ENCODE results near the gene SPTBN1. TPM values are rescaled to one million over a fixed set of nuclear protein-coding genes. Genes with fewer than 3 reads are reported as not detected.

SPTBN1 gene
- total and polyA plus RNA-seq, 5 experiments from 2014 or later: 15.9 to 190 (median 80.4) TPM

GRCh38 chr2:54437588-54437987 is 18.5 kb upstream of the SPTBN1 start:
- DNase-seq (no peak), ATAC-seq (no peak)
- H3K27ac Mint-ChIP-seq: no peak overlapping the region
- no peaks in the 10 kb centered on the region for H3K36me3 Mint-ChIP-seq
- POLR2A ChIA-PET: no interaction called here
- H3K4me1 Mint-ChIP-seq: no peaks in the 10 kb centered on the region
- no peaks in the 10 kb centered on the region for H3K9me3 Mint-ChIP-seq
- no peak overlapping the region for H3K4me3 Mint-ChIP-seq
- peaks cover 0 to 4% (median 1%) of the 10 kb centered on the region in 5 donors for H3K27me3 Mint-ChIP-seq

DNA sequence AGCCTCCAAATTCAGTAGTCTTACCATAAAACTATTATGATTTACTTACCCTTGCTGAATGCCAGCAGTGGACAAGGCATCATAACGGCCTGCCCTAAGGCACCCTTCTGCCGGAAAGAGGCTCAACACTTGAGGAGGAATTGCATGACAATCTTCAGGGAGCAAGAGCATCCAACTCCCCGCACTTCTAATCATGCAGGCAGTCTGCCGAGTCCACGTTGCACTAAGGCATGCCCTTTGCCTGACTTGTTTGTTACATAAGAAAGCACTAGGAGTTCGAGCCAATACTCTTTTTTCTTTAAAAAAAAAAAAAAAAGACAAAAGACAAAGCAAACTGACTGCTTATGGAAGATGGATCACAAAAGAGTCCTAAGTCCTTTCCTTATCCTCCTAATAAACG is 17.9 kb upstream of the SPTBN1 start:
- no peak overlapping the region for H3K27ac Mint-ChIP-seq
- POLR2A ChIA-PET: no interaction called here
- H3K4me3 Mint-ChIP-seq: no peak overlapping the region
- no peak for DNase-seq
- no peak for ATAC-seq
- H3K27me3 Mint-ChIP-seq: peaks cover 0 to 4% (median 1%) of the 10 kb centered on the region in 5 donors
- H3K9me3 Mint-ChIP-seq: no peaks in the 10 kb centered on the region
- no peaks in the 10 kb centered on the region for H3K4me1 Mint-ChIP-seq
- H3K36me3 Mint-ChIP-seq: no peaks in the 10 kb centered on the region

DNA sequence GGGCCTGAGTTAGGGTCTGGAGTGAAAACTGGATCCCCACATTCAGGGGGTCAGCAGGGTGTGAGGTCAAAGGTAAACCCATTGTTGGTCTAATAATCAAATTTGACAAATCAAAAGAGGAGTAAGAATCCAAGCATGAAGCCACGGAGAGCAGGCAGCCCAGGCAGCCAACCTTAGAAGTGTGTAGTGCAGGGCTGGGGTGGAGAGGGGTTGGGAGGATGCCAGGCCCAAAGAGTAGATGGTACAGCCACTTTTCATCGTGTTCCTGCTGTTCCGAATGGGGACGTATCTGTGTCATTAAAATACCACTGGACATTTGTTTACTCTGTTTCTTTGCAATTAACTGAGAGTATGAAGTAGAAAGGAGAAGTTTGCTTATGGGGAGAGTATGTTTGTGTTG is 16.5 kb upstream of the SPTBN1 start:
- H3K4me1 Mint-ChIP-seq: no peaks in the 10 kb centered on the region
- H3K27me3 Mint-ChIP-seq: peaks cover 0 to 2% (median 0%) of the 10 kb centered on the region in 5 donors
- H3K9me3 Mint-ChIP-seq: no peaks in the 10 kb centered on the region
- POLR2A ChIA-PET: no interaction called here
- H3K36me3 Mint-ChIP-seq: no peaks in the 10 kb centered on the region
- no peak overlapping the region for H3K27ac Mint-ChIP-seq
- ATAC-seq (no peak), DNase-seq (no peak)
- H3K4me3 Mint-ChIP-seq: no peak overlapping the region

GRCh38 chr2:54440050-54440449 is 16.1 kb upstream of the SPTBN1 start:
- DNase-seq (no peak), ATAC-seq (no peak)
- H3K4me3 Mint-ChIP-seq: no peak overlapping the region
- no peaks in the 10 kb centered on the region for H3K9me3 Mint-ChIP-seq
- no peaks in the 10 kb centered on the region for H3K36me3 Mint-ChIP-seq
- no peaks in the 10 kb centered on the region for H3K4me1 Mint-ChIP-seq
- H3K27ac Mint-ChIP-seq: no peak overlapping the region
- POLR2A ChIA-PET: no interaction called here
- H3K27me3 Mint-ChIP-seq: peaks cover 0 to 4% (median 0%) of the 10 kb centered on the region in 5 donors

DNA sequence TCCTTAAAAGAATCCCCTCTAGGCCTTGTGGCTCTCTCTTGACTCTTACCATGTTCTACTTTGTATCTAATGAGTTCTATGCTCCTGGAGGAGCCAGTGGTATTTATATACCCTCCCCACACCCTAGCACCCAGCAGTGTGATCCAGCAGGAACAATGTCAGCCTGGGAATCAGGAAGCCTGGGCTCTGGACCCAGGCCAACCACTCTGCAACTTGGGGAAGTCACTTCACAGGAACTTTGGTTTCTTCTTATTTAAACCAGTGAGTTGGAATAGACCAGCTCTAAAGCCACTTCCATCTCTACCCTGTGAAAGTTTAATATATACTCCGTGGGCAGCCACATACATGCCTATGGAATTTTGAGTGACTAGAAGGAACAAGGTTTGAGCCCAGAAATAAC is 11.6 kb upstream of the SPTBN1 start:
- ATAC-seq (no peak), DNase-seq (no peak)
- no peaks in the 10 kb centered on the region for H3K9me3 Mint-ChIP-seq
- no peaks in the 10 kb centered on the region for H3K36me3 Mint-ChIP-seq
- H3K27me3 Mint-ChIP-seq: peaks cover 0 to 2% (median 0%) of the 10 kb centered on the region in 5 donors
- POLR2A ChIA-PET: no interaction called here
- no peak overlapping the region for H3K27ac Mint-ChIP-seq
- H3K4me3 Mint-ChIP-seq: no peak overlapping the region
- H3K4me1 Mint-ChIP-seq: no peaks in the 10 kb centered on the region

DNA sequence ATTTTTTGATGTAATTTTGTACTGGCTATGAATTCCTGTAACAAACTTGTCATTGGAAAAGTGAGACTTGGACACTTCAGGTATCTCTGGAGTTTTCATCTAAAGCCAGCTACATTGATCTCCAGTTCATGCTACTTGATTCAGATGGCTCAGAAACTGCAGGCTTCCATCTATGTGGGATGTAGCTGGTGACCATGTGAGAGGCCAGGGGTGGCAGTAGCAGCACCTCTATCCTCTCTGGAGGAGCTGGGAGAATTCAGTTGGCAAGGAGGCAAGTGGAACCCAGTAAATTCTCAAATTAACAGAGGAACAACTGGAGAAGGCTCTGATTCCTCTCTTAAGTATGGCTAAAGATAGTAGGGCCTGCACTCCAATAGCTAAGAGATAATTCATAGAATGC is 10.0 kb upstream of the SPTBN1 start:
- POLR2A ChIA-PET: no interaction called here
- ATAC-seq: no peak
- Mint-ChIP-seq H3K4me1 (no peaks in the 10 kb centered on the region), H3K36me3 (no peaks in the 10 kb centered on the region), H3K4me3 (no peak overlapping the region), H3K27me3 (peaks cover 0 to 6% (median 3%) of the 10 kb centered on the region in 5 donors), H3K9me3 (no peaks in the 10 kb centered on the region), H3K27ac (no peak overlapping the region)
- DNase-seq: no peak

- H3K9me3 Mint-ChIP-seq: no peaks in the 10 kb centered on the region
- ATAC-seq (no peak), DNase-seq (no peak)
- POLR2A ChIA-PET: no interaction called here
- no peak overlapping the region for H3K27ac Mint-ChIP-seq
- no peaks in the 10 kb centered on the region for H3K36me3 Mint-ChIP-seq
- H3K4me3 Mint-ChIP-seq: no peak overlapping the region
- H3K4me1 Mint-ChIP-seq: no peaks in the 10 kb centered on the region
- peaks cover 0 to 8% (median 3%) of the 10 kb centered on the region in 5 donors for H3K27me3 Mint-ChIP-seq
Measured at GRCh38 chr2:54446625-54447024, 9.5 kb upstream of the SPTBN1 start.

DNA sequence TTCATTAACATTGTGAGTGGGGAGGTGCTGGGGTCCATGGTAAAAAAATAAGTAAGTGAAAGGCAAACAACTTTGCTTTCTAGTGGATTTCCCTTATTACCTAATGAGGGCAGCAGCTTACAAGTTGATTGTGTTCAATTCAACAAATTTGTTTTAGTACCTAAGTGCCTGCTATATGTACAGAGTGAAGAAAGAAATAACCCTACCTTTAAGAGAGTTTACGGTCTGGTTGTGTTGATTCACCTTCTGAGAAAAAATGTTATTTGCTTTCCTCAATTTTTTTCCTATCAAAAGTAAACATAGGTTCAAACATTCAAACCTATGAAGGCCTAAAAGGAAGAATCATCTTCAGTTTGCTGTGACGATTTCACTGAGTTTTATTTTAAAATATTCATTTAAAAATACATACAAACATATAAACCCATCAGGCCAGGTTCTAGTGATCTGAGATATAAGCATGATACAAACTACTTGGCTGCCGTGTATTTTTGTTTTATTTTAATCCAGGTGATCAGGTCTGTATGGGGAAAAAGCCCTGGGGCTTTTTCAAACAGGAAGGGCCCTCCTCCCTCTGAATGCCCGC is 1.5 kb upstream of the SPTBN1 start:
- Mint-ChIP-seq H3K9me3 (peaks cover 0 to 3% (median 0%) of the 10 kb centered on the region in 9 donors), H3K4me1 (peaks cover 9 to 24% (median 20%) of the 10 kb centered on the region in 4 donors), H3K27me3 (peaks cover 32 to 51% (median 35%) of the 10 kb centered on the region in 5 donors), H3K27ac (no peak overlapping the region), H3K36me3 (no peaks in the 10 kb centered on the region), H3K4me3 (peak overlapping the region; percentile 62 to 90 (median 76))
- POLR2A ChIA-PET: no interaction called here
- DNase-seq (no peak), ATAC-seq (no peak)

DNA sequence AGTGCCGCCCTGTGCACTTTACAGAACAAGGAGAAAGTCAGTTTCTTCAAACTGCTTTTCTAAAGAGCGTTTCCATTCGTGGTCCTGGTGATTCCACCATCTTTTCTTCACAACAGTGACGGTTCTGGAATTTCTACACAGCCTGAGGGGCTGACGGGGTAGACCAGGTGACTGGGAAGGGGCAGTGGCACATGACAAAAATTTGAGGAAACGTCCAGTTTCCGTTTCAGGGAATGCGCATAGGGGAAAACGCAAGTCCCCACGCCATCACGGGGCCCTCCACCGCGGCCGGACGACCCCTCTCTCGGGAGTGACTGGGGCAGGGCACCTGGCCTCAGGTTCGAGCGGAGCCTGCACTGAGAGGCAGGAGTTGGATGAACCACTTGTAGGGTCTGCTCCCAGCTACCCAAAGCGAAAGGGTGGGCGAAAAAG is 980 bp upstream of the SPTBN1 start:
- POLR2A ChIA-PET: no interaction called here
- peaks cover 32 to 52% (median 40%) of the 10 kb centered on the region in 5 donors for H3K27me3 Mint-ChIP-seq

DNA sequence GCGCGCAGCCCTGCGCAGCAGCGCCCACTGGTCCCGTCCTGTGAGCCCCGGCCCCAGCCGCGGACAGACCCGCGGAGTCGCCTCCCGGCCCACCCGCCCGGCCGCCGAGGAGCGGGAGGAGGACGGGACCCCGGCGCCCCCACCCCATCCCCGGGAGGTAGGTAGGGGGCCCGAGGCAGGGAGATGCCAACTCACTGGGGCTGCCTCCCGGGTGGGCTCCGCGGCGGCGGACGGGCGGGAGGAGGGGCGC is 160 bp downstream of the SPTBN1 start:
- Mint-ChIP-seq H3K4me3 (peak overlapping the region in 4 of 10 donors; percentile 42 to 63 (median 58)), H3K9me3 (peaks cover 0 to 3% (median 0%) of the 10 kb centered on the region in 9 donors), H3K4me1 (peaks cover 9 to 24% (median 20%) of the 10 kb centered on the region in 4 donors), H3K27me3 (peaks cover 41 to 62% (median 46%) of the 10 kb centered on the region in 5 donors), H3K36me3 (no peaks in the 10 kb centered on the region), H3K27ac (no peak overlapping the region)
- ATAC-seq (no peak), DNase-seq (no peak)
- POLR2A ChIA-PET: no interaction called here

More for the DNA sequence above, 980 bp upstream of the SPTBN1 start:
- ATAC-seq (no peak), DNase-seq (peak in 1 of 10 donors; percentile 1)
- Mint-ChIP-seq H3K27ac (no peak overlapping the region), H3K9me3 (peaks cover 0 to 3% (median 0%) of the 10 kb centered on the region in 9 donors), H3K36me3 (no peaks in the 10 kb centered on the region), H3K4me3 (peak overlapping the region; percentile 62 to 90 (median 76)), H3K4me1 (peaks cover 9 to 24% (median 20%) of the 10 kb centered on the region in 4 donors)

- Mint-ChIP-seq H3K4me1 (peaks cover 9 to 24% (median 20%) of the 10 kb centered on the region in 4 donors), H3K27me3 (peaks cover 42 to 67% (median 50%) of the 10 kb centered on the region in 5 donors), H3K4me3 (peak overlapping the region; percentile 80 to 94 (median 88)), H3K36me3 (no peaks in the 10 kb centered on the region), H3K27ac (no peak overlapping the region), H3K9me3 (peaks cover 0 to 3% (median 0%) of the 10 kb centered on the region in 9 donors)
- POLR2A ChIA-PET: no interaction called here
- ATAC-seq (peak; percentile 46 to 52), DNase-seq (peak in 3 of 10 donors; percentile 5 to 17 (median 7))
Measured at GRCh38 chr2:54456612-54457322, 640 bp downstream of the SPTBN1 start.

DNA sequence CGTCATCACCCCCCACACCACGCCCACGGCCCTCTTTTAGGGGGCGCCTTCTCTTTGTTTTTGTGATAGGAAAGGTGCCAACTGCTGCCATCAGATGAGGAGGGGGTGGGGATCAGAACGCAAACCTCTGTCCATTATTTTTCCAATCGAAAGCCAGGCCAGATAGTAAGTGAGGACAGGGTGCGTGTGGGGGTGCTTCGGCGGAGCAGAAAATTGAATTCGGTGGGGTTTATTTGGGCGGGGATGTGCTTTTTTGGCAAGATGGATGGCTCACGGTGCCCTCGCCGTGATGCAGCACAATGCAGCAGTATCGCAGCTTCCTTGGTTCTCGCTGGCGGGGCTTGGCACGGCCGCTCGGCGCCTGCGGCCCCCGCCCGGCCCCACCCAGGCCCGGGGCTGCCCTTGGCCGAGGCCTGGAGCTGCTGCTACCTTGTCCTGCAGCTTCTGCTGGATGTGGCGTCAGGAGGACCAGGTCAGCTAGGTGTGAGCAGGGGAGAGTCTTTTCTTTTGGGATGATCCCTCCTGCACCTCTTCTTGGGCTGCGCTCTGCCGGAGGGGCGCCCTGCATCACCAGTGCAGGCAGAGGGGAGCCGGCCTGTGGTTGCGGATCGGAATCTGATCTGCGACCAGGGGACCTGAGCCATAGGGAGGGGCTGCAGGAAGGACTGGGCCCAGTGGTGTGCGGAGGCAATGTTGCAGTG is 1.3 kb downstream of the SPTBN1 start:
- Mint-ChIP-seq H3K4me3 (peak overlapping the region; percentile 80 to 94 (median 88)), H3K4me1 (peaks cover 9 to 24% (median 20%) of the 10 kb centered on the region in 4 donors), H3K27me3 (peaks cover 41 to 70% (median 51%) of the 10 kb centered on the region in 5 donors), H3K27ac (peak overlapping the region in 2 of 10 donors; percentile 34 to 67), H3K36me3 (no peaks in the 10 kb centered on the region), H3K9me3 (peaks cover 0 to 3% (median 0%) of the 10 kb centered on the region in 9 donors)
- POLR2A ChIA-PET: no interaction called here
- DNase-seq (peak in 1 of 10 donors; percentile 25), ATAC-seq (peak; percentile 60 to 62)

GRCh38 chr2:54459037-54459441 is 2.9 kb downstream of the SPTBN1 start:
- no peak overlapping the region for H3K27ac Mint-ChIP-seq
- DNase-seq: no peak
- POLR2A ChIA-PET: no interaction called here
- H3K36me3 Mint-ChIP-seq: no peaks in the 10 kb centered on the region
- peaks cover 9 to 24% (median 20%) of the 10 kb centered on the region in 4 donors for H3K4me1 Mint-ChIP-seq
- no peak overlapping the region for H3K4me3 Mint-ChIP-seq
- no peak for ATAC-seq
- peaks cover 43 to 81% (median 57%) of the 10 kb centered on the region in 5 donors for H3K27me3 Mint-ChIP-seq
- H3K9me3 Mint-ChIP-seq: peaks cover 0 to 3% (median 0%) of the 10 kb centered on the region in 9 donors
